Measurements from ENCODE around the gene APLP1. TPM values are rescaled to one million over a fixed set of nuclear protein-coding genes. Genes with fewer than 3 reads are reported as not detected.

APLP1 gene
- 18.9 and 25.5 TPM in 2 replicates for polyA plus RNA-seq (2013)

- H3K9ac ChIP-seq (ENCODE audit: low read length) = no peak within 1 kb of the TSS
- H4K91ac ChIP-seq (ENCODE audit: low read depth, low read length) = no peak within 1 kb of the TSS
- no peaks in the 10 kb centered on the region for H3K79me2 ChIP-seq (ENCODE audit: control insufficient read depth, insufficient read depth, low read length, poor library complexity)
- H4K12ac ChIP-seq (ENCODE audit: low read depth, low read length) = no peak within 1 kb of the TSS
- no peak within 1 kb of the TSS for H3K27ac ChIP-seq (ENCODE audit: low read depth, low read length)
- H4K8ac ChIP-seq (ENCODE audit: low read depth, low read length) = no peak within 1 kb of the TSS
- H3K4me2 ChIP-seq (ENCODE audit: low read length) = peak within 1 kb of the TSS; percentile 79
- no peaks in the 10 kb centered on the region for H3K79me1 ChIP-seq (ENCODE audit: low read length)
- H3K14ac ChIP-seq (ENCODE audit: low read length) = no peak within 1 kb of the TSS
- peaks cover 2% of the 10 kb centered on the region for H3K9me3 ChIP-seq (ENCODE audit: insufficient read depth, low read depth, low read length)
- H3K4me3 ChIP-seq (ENCODE audit: low read depth, low read length) = peak within 1 kb of the TSS; percentile 69
- no CpG with 5 or more reads among the region's 60 CpGs for WGBS (ENCODE audit: extremely low coverage, insufficient coverage, insufficient read length)
- no peak within 1 kb of the TSS for H2BK5ac ChIP-seq (ENCODE audit: low read depth, low read length, poor library complexity)
- peak within 1 kb of the TSS; percentile 35 for H2AFZ ChIP-seq (ENCODE audit: insufficient read depth, low read length, poor library complexity)
- H3K36me3 ChIP-seq (ENCODE audit: control insufficient read depth in 1 of 2, insufficient read depth in 2 of 2, low read length in 2 of 2) = no peaks in the 10 kb centered on the region
- H3K4me1 ChIP-seq (ENCODE audit: control insufficient read depth in 1 of 2, insufficient read depth in 2 of 2, low read length in 2 of 2) = peaks cover 12% of the 10 kb centered on the region in 2 experiments
- no peak within 1 kb of the TSS for H2BK12ac ChIP-seq (ENCODE audit: low read length)
- DNase-seq = peak; percentile 30 to 61
- H2BK120ac ChIP-seq (ENCODE audit: insufficient read depth, low read length, poor library complexity) = no peak within 1 kb of the TSS
- no peak within 1 kb of the TSS for H2AK5ac ChIP-seq (ENCODE audit: low read length)
- H3K18ac ChIP-seq (ENCODE audit: low read length) = no peak within 1 kb of the TSS
- peaks cover 13% of the 10 kb centered on the region for H3K27me3 ChIP-seq (ENCODE audit: insufficient read depth, low read length)
- H3K4ac ChIP-seq (ENCODE audit: low read depth, low read length) = no peak within 1 kb of the TSS
- H3K23ac ChIP-seq (ENCODE audit: low read length) = no peak within 1 kb of the TSS
Measured at GRCh38 chr19:35868172-35868822, at the start of gene APLP1. APLP1 (plus strand) TSS chr19:35868574; CDS start chr19:35868637, 63 bp downstream.

GRCh38 chr19:35822579-35822978, 45.8 kb upstream of the APLP1 start:
- Histone ChIP-seq H3K4ac (ENCODE audit: low read depth, low read length) (no peak overlapping the region), H3K23ac (ENCODE audit: low read length) (no peak overlapping the region), H2BK12ac (ENCODE audit: low read length) (no peak overlapping the region), H3K79me1 (ENCODE audit: low read length) (no peaks in the 10 kb centered on the region), H2BK5ac (ENCODE audit: low read depth, low read length, poor library complexity) (no peak overlapping the region), H4K8ac (ENCODE audit: low read depth, low read length) (no peak overlapping the region), H3K9me3 (ENCODE audit: insufficient read depth, low read depth, low read length) (no peaks in the 10 kb centered on the region), H3K27ac (ENCODE audit: low read depth, low read length) (no peak overlapping the region), H3K27me3 (ENCODE audit: insufficient read depth, low read length) (no peaks in the 10 kb centered on the region), H3K14ac (ENCODE audit: low read length) (no peak overlapping the region), H2AFZ (ENCODE audit: insufficient read depth, low read length, poor library complexity) (no peak overlapping the region), H3K4me1 (ENCODE audit: control insufficient read depth in 1 of 2, insufficient read depth in 2 of 2, low read length in 2 of 2) (no peaks in the 10 kb centered on the region), H3K79me2 (ENCODE audit: control insufficient read depth, insufficient read depth, low read length, poor library complexity) (no peaks in the 10 kb centered on the region), H3K4me3 (ENCODE audit: low read depth, low read length) (no peak overlapping the region), H3K18ac (ENCODE audit: low read length) (no peak overlapping the region), H3K36me3 (ENCODE audit: control insufficient read depth in 1 of 2, insufficient read depth in 2 of 2, low read length in 2 of 2) (no peaks in the 10 kb centered on the region), H2BK120ac (ENCODE audit: insufficient read depth, low read length, poor library complexity) (no peak overlapping the region), H3K4me2 (ENCODE audit: low read length) (no peak overlapping the region), H4K12ac (ENCODE audit: low read depth, low read length) (no peak overlapping the region), H4K91ac (ENCODE audit: low read depth, low read length) (no peak overlapping the region), H2AK5ac (ENCODE audit: low read length) (no peak overlapping the region), H3K9ac (ENCODE audit: low read length) (no peak overlapping the region)
- DNase-seq = no peak
- no CpG with 5 or more reads among the region's 3 CpGs for WGBS (ENCODE audit: extremely low coverage, insufficient coverage, insufficient read length)

GRCh38 chr19:35824150-35824549, 44.2 kb upstream of the APLP1 start:
- H2BK12ac ChIP-seq (ENCODE audit: low read length) = no peak overlapping the region
- H2BK120ac ChIP-seq (ENCODE audit: insufficient read depth, low read length, poor library complexity) = no peak overlapping the region
- H3K4me2 ChIP-seq (ENCODE audit: low read length) = no peak overlapping the region
- no peaks in the 10 kb centered on the region for H3K79me2 ChIP-seq (ENCODE audit: control insufficient read depth, insufficient read depth, low read length, poor library complexity)
- H3K4me1 ChIP-seq (ENCODE audit: control insufficient read depth in 1 of 2, insufficient read depth in 2 of 2, low read length in 2 of 2) = no peaks in the 10 kb centered on the region
- H3K23ac ChIP-seq (ENCODE audit: low read length) = no peak overlapping the region
- H2AK5ac ChIP-seq (ENCODE audit: low read length) = no peak overlapping the region
- no peak overlapping the region for H3K27ac ChIP-seq (ENCODE audit: low read depth, low read length)
- no peak overlapping the region for H4K8ac ChIP-seq (ENCODE audit: low read depth, low read length)
- H3K18ac ChIP-seq (ENCODE audit: low read length) = no peak overlapping the region
- H3K4ac ChIP-seq (ENCODE audit: low read depth, low read length) = no peak overlapping the region
- H2AFZ ChIP-seq (ENCODE audit: insufficient read depth, low read length, poor library complexity) = no peak overlapping the region
- H4K91ac ChIP-seq (ENCODE audit: low read depth, low read length) = no peak overlapping the region
- no peak for DNase-seq
- H3K4me3 ChIP-seq (ENCODE audit: low read depth, low read length) = no peak overlapping the region
- no peak overlapping the region for H3K9ac ChIP-seq (ENCODE audit: low read length)
- H3K27me3 ChIP-seq (ENCODE audit: insufficient read depth, low read length) = no peaks in the 10 kb centered on the region
- no peak overlapping the region for H4K12ac ChIP-seq (ENCODE audit: low read depth, low read length)
- no CpG with 5 or more reads among the region's 5 CpGs for WGBS (ENCODE audit: extremely low coverage, insufficient coverage, insufficient read length)
- H3K9me3 ChIP-seq (ENCODE audit: insufficient read depth, low read depth, low read length) = no peaks in the 10 kb centered on the region
- H3K79me1 ChIP-seq (ENCODE audit: low read length) = no peaks in the 10 kb centered on the region
- H2BK5ac ChIP-seq (ENCODE audit: low read depth, low read length, poor library complexity) = no peak overlapping the region
- no peaks in the 10 kb centered on the region for H3K36me3 ChIP-seq (ENCODE audit: control insufficient read depth in 1 of 2, insufficient read depth in 2 of 2, low read length in 2 of 2)
- H3K14ac ChIP-seq (ENCODE audit: low read length) = no peak overlapping the region

GRCh38 chr19:35828692-35829301, 39.6 kb upstream of the APLP1 start:
- peaks cover 6% of the 10 kb centered on the region for H3K9me3 ChIP-seq (ENCODE audit: insufficient read depth, low read depth, low read length)
- H2AFZ ChIP-seq (ENCODE audit: insufficient read depth, low read length, poor library complexity) = no peak overlapping the region
- H2BK120ac ChIP-seq (ENCODE audit: insufficient read depth, low read length, poor library complexity) = no peak overlapping the region
- H3K14ac ChIP-seq (ENCODE audit: low read length) = no peak overlapping the region
- no peak overlapping the region for H3K27ac ChIP-seq (ENCODE audit: low read depth, low read length)
- no peak overlapping the region for H2AK5ac ChIP-seq (ENCODE audit: low read length)
- no peak overlapping the region for H3K23ac ChIP-seq (ENCODE audit: low read length)
- no peak overlapping the region for H4K8ac ChIP-seq (ENCODE audit: low read depth, low read length)
- no peak overlapping the region for H2BK12ac ChIP-seq (ENCODE audit: low read length)
- WGBS (ENCODE audit: extremely low coverage, insufficient coverage, insufficient read length) = no CpG with 5 or more reads among the region's 12 CpGs
- H3K4me3 ChIP-seq (ENCODE audit: low read depth, low read length) = no peak overlapping the region
- H3K27me3 ChIP-seq (ENCODE audit: insufficient read depth, low read length) = no peaks in the 10 kb centered on the region
- H3K4ac ChIP-seq (ENCODE audit: low read depth, low read length) = no peak overlapping the region
- H3K79me1 ChIP-seq (ENCODE audit: low read length) = no peaks in the 10 kb centered on the region
- H4K91ac ChIP-seq (ENCODE audit: low read depth, low read length) = no peak overlapping the region
- no peak overlapping the region for H2BK5ac ChIP-seq (ENCODE audit: low read depth, low read length, poor library complexity)
- DNase-seq = peak; percentile 72 to 91
- no peaks in the 10 kb centered on the region for H3K36me3 ChIP-seq (ENCODE audit: control insufficient read depth in 1 of 2, insufficient read depth in 2 of 2, low read length in 2 of 2)
- H3K4me1 ChIP-seq (ENCODE audit: control insufficient read depth in 1 of 2, insufficient read depth in 2 of 2, low read length in 2 of 2) = no peaks in the 10 kb centered on the region
- H3K18ac ChIP-seq (ENCODE audit: low read length) = no peak overlapping the region
- H3K79me2 ChIP-seq (ENCODE audit: control insufficient read depth, insufficient read depth, low read length, poor library complexity) = no peaks in the 10 kb centered on the region
- no peak overlapping the region for H3K9ac ChIP-seq (ENCODE audit: low read length)
- H4K12ac ChIP-seq (ENCODE audit: low read depth, low read length) = no peak overlapping the region
- H3K4me2 ChIP-seq (ENCODE audit: low read length) = no peak overlapping the region

All from trophoblast cell (in vitro differentiated cells and primary cell).